Vagina (tissue), 2 donors: Measurements from ENCODE around the gene ZNF692. TPM values are rescaled to one million over a fixed set of nuclear protein-coding genes. Genes with fewer than 3 reads are reported as not detected.
"Not testable (repeated sequence)": the region's sequence is repeated elsewhere in the genome, so short reads cannot be mapped to it uniquely, and the experiment has no call there.

Experiments used
- DNase-seq, 2 donors: peaks; one replicate each; pipeline ENCODE4 v3.0.0-alpha.2; 2017; ENCODE audit errors: extremely low spot score in 2 of 2
- H3K27ac ChIP-seq: fragments of 200-600 bp; sonication (generic); one replicate; pipeline ENCODE4 v1.5.1; 2019
- H3K27me3 ChIP-seq: fragments of 200-600 bp; sonication (generic); one replicate; pipeline ENCODE4 v1.5.1; 2019
- H3K36me3 ChIP-seq, 2 donors: fragments of 200-600 bp; sonication (generic); one replicate each; pipeline ENCODE4 v1.5.1; 2017 to 2019
- H3K4me1 ChIP-seq: fragments of 200-600 bp; sonication (generic); one replicate; pipeline ENCODE4 v1.5.1; 2019
- H3K4me3 ChIP-seq, 2 donors: fragments of 200-600 bp; sonication (generic); 1 replicate in 1 of 2; 2 replicates in 1 of 2; pipeline ENCODE4 v1.5.1; 2016 to 2019
- H3K9me3 ChIP-seq: fragments of 200-600 bp; sonication (generic); one replicate; pipeline ENCODE4 v1.5.1; 2019
- POLR2A ChIP-seq, 2 donors: fragments of 450-650 bp; IDR thresholded peaks; one replicate each; pipeline ENCODE4 v1.6.1; 2017; ENCODE audit warnings: antibody characterized with exemption in 2 of 2, mild to moderate bottlenecking in 2 of 2, moderate library complexity in 2 of 2
- POLR2AphosphoS5 ChIP-seq, 2 donors: sonication (generic); formaldehyde crosslinking; IDR thresholded peaks; one replicate each; pipeline ENCODE4 v1.9.0; 2017; ENCODE audit warnings: antibody characterized with exemption in 2 of 2, mild to moderate bottlenecking in 2 of 2, low read depth in 1 of 2; ENCODE audit not compliant: insufficient read depth in 1 of 2
- intact Hi-C: fragments of 100-400 bp; cut with DNase I; formaldehyde crosslinking; loops from one replicate; pipeline ENCODE4 v1.15.1; 2023
- total RNA-seq: library from RNA; depleted of rRNA; stranded (reverse); fragments of >200 nt; gene quantifications from one replicate; pipeline ENCODE4 v1.2.3, GENCODE V29; 2016
- TF ChIP-seq, protein P1 (sequence below), 3 experiments: fragments of 450-650 bp in 2 of 3; fragments of 200-600 bp in 1 of 3; sonication (generic) in 1 of 3; IDR thresholded peaks; one replicate each; pipeline ENCODE4 v1.5.1; 2017 to 2019; ENCODE audit warnings: antibody characterized with exemption in 3 of 3, mild to moderate bottlenecking in 2 of 3, moderate library complexity in 2 of 3

The ZNF692 gene
- total RNA-seq, 1 donor from 2014 or later: 46.7 TPM

DNA sequence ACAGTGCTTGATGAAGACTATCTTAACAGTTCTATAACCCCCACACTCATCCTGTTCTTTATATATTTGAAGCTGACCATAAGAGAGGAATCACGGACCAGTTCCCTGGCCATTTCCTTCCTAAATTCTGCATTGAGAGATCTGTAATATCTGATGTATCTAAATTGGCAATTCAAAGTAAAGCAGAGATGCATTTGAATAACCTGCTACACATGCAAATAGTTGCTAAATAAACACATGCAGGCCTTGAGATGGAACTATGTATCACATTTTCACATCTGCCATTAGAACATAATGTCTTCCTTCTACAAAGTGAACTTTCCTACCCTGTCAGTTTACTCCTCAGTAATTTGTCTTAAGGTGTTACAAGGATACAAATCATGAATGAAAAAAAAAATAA lies 26.8 kb upstream of the ZNF692 start:
- Histone ChIP-seq H3K27ac (no peak overlapping the region), H3K9me3 (no peaks in the 10 kb centered on the region), H3K36me3 (no peaks in the 10 kb centered on the region), H3K27me3 (no peaks in the 10 kb centered on the region), H3K4me3 (no peak overlapping the region), H3K4me1 (no peaks in the 10 kb centered on the region)
- intact Hi-C loops: no loop called here
- TF ChIP-seq POLR2A (IDR thresholded peaks at IDR 0.05) (no peak), POLR2AphosphoS5 (IDR thresholded peaks at IDR 0.05; ENCODE audit: insufficient read depth in 1 of 2, low read depth in 1 of 2) (no peak)
- TF ChIP-seq, protein P1, sequence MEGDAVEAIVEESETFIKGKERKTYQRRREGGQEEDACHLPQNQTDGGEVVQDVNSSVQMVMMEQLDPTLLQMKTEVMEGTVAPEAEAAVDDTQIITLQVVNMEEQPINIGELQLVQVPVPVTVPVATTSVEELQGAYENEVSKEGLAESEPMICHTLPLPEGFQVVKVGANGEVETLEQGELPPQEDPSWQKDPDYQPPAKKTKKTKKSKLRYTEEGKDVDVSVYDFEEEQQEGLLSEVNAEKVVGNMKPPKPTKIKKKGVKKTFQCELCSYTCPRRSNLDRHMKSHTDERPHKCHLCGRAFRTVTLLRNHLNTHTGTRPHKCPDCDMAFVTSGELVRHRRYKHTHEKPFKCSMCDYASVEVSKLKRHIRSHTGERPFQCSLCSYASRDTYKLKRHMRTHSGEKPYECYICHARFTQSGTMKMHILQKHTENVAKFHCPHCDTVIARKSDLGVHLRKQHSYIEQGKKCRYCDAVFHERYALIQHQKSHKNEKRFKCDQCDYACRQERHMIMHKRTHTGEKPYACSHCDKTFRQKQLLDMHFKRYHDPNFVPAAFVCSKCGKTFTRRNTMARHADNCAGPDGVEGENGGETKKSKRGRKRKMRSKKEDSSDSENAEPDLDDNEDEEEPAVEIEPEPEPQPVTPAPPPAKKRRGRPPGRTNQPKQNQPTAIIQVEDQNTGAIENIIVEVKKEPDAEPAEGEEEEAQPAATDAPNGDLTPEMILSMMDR (IDR thresholded peaks at IDR 0.05): no peak
- no peak for DNase-seq

DNA sequence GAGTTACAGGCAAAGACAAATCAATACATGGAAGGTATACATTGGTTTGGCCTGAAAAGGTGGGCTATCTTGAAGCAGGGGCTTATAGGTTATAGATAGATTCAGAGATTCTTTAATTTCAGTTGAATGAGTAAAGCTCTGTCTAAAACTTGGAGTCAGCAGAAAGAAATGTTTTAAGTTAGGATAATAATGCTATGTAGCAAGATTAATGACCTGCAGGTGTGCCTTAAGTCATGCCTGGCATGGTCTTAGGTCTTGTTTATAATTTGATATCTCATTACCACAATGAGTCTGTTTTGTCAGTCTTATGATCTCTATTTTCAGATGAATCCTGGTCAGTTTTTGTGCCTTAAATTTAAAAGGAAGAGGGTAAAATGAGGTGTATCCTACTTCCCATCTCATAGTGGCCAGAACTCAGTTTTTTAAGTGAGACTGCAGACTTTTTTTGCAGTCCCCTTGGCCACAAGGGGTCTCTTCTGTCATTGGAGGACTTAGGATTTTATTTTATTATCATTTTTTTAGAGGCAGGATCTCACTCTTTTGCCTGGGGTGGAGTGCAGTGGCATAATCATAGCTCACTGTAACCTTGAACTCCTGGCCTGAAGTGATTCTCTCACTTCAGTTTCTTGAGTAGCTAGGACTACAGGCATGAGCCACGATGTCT lies 25.9 kb upstream of the ZNF692 start:
- no peaks in the 10 kb centered on the region for H3K4me1 ChIP-seq
- no peaks in the 10 kb centered on the region for H3K9me3 ChIP-seq
- TF ChIP-seq, protein P1 (IDR thresholded peaks at IDR 0.05): no peak
- TF ChIP-seq POLR2A (IDR thresholded peaks at IDR 0.05) (no peak), POLR2AphosphoS5 (IDR thresholded peaks at IDR 0.05; ENCODE audit: insufficient read depth in 1 of 2, low read depth in 1 of 2) (no peak)
- no peak overlapping the region for H3K4me3 ChIP-seq
- no peak overlapping the region for H3K27ac ChIP-seq
- intact Hi-C loops: no loop called here
- DNase-seq: no peak
- no peaks in the 10 kb centered on the region for H3K27me3 ChIP-seq
- H3K36me3 ChIP-seq: no peaks in the 10 kb centered on the region

DNA sequence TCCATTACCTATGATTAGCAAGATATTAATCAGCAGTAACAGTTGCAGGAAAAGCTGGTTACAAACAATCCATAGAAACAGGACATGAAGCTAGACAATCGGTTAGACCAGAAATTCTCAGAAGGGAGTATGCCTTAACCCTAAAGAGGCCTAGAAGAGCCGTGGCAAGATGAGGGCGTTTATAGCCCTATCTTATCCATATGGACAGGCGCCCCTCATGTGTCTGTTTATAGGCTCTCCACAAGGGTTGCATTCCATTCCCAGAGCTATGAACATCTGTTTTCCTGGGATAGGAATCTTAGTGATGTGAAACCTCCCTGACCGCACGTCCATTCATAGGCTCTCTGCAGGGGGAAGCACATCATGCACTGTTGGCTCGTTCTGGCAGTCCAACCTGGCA lies 23.5 kb upstream of the ZNF692 start:
- H3K36me3 ChIP-seq, H3K27me3 ChIP-seq, intact Hi-C loops, DNase-seq, H3K9me3 ChIP-seq, H3K4me1 ChIP-seq, H3K27ac ChIP-seq, H3K4me3 ChIP-seq: not testable (repeated sequence)

DNA sequence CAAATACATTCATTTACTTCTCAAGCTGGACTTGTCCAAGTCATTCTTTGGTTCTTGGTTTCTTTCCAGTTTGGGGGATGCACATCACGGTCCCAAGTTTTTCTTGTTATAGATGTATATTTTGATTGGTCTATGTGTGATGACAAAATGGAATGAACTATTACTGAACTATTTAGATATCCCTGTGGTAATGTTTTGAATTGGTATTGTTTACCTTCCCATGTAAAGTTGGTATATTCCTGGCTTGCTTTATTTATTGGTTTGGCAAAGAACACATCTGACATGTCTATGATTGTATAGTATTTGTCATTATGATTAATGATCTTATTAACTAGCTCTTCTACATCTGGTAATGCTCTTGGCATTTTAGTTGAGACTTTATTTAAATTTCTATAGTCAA lies 22.4 kb upstream of the ZNF692 start:
- H3K27me3 ChIP-seq: no peaks in the 10 kb centered on the region

DNA sequence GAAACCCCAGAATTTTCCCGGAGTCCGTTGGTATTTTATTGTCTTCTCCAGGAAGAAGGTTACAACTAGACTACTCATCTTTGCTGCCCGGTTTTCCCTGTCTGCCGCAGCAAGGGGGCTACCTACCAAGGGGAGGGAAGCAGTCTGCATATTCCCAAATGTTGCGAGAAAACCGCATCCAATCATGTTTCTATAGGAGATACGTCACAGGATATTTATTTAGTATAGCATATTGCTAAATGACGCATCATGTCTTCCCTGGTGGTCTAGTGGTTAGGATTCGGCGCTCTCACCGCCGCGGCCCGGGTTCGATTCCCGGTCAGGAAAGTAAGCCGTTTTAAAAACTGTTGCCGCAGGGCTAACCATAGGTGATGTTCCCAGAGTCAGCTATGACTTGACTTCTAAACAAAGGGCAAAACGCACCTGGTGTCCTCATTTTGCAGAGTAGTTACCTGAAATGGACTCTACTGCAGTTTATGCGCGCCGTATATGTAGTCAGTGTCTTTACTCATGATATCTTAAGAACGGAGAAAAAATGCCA lies 15.2 kb upstream of the ZNF692 start:
- Histone ChIP-seq H3K27me3 (no peaks in the 10 kb centered on the region), H3K27ac (peak overlapping the region; percentile 97), H3K4me1 (peaks cover 8% of the 10 kb centered on the region), H3K4me3 (peak overlapping the region; percentile 68), H3K9me3 (no peaks in the 10 kb centered on the region), H3K36me3 (no peaks in the 10 kb centered on the region)
- TF ChIP-seq POLR2A (IDR thresholded peaks at IDR 0.05) (no peak), POLR2AphosphoS5 (IDR thresholded peaks at IDR 0.05; ENCODE audit: insufficient read depth in 1 of 2, low read depth in 1 of 2) (peak in 1 of 2 donors; percentile 90)
- DNase-seq: peak in 1 of 2 donors; percentile 97
- intact Hi-C loops: no loop called here

More for the DNA sequence above, 22.4 kb upstream of the ZNF692 start:
- no peaks in the 10 kb centered on the region for H3K36me3 ChIP-seq
- intact Hi-C loops: no loop called here
- TF ChIP-seq POLR2AphosphoS5 (IDR thresholded peaks at IDR 0.05; ENCODE audit: insufficient read depth in 1 of 2, low read depth in 1 of 2) (no peak), POLR2A (IDR thresholded peaks at IDR 0.05) (no peak)
- TF ChIP-seq, protein P1 (IDR thresholded peaks at IDR 0.05): no peak
- no peak overlapping the region for H3K4me3 ChIP-seq
- no peaks in the 10 kb centered on the region for H3K4me1 ChIP-seq
- H3K9me3 ChIP-seq: no peaks in the 10 kb centered on the region
- no peak for DNase-seq
- H3K27ac ChIP-seq: no peak overlapping the region

GRCh38 chr1:248873409-248873992 lies 14.6 kb upstream of the ZNF692 start:
- DNase-seq: peak in 1 of 2 donors; percentile 99
- peak overlapping the region; percentile 68 for H3K4me3 ChIP-seq
- intact Hi-C loops: no loop called here
- no peaks in the 10 kb centered on the region for H3K36me3 ChIP-seq
- peaks cover 8% of the 10 kb centered on the region for H3K4me1 ChIP-seq
- peak overlapping the region; percentile 97 for H3K27ac ChIP-seq
- H3K9me3 ChIP-seq: no peaks in the 10 kb centered on the region
- no peaks in the 10 kb centered on the region for H3K27me3 ChIP-seq
- TF ChIP-seq, protein P1 (IDR thresholded peaks at IDR 0.05): no peak
- peak in 1 of 2 donors; percentile 85 for TF ChIP-seq POLR2AphosphoS5 (IDR thresholded peaks at IDR 0.05; ENCODE audit: insufficient read depth in 1 of 2, low read depth in 1 of 2)
- TF ChIP-seq POLR2A (IDR thresholded peaks at IDR 0.05): peak in 1 of 2 donors; percentile 36
